Gastrocnemius medialis (tissue), 4 donors: ENCODE results near the gene CLDND2. TPM values are rescaled to one million over a fixed set of nuclear protein-coding genes. Genes with fewer than 3 reads are reported as not detected.

Source experiments
- ATAC-seq, 2 donors: fragments of 150-250 bp; one replicate each; pipeline ENCODE4 v1.9.1; 2016
- DNase-seq, 2 donors: peaks; one replicate each; pipeline ENCODE4 v3.0.0-alpha.2; 2019
- H3K27ac ChIP-seq, 4 donors: fragments of 200-600 bp; sonication (generic); 1 replicate in 1 of 4; 2 replicates in 3 of 4; pipeline ENCODE4 v1.5.1; 2016 to 2018; ENCODE audit warnings: mild to moderate bottlenecking in 2 of 4, moderate library complexity in 1 of 4
- H3K27me3 ChIP-seq, 3 donors: fragments of 200-600 bp; sonication (generic) in 2 of 3; 1 replicate in 1 of 3; 2 replicates in 2 of 3; pipeline versions ENCODE4 v1.5.1 to v1.6.0; 2016 to 2019; ENCODE audit warnings: mild to moderate bottlenecking in 1 of 3, moderate library complexity in 1 of 3
- H3K36me3 ChIP-seq, 2 donors: fragments of 200-600 bp; sonication (generic) in 1 of 2; one replicate each; pipeline ENCODE4 v1.5.1; 2017 to 2018
- H3K4me1 ChIP-seq, 2 donors: fragments of 200-600 bp; sonication (generic) in 1 of 2; one replicate each; pipeline ENCODE4 v1.5.1; 2016 to 2017; ENCODE audit warnings: mild to moderate bottlenecking in 2 of 2
- H3K4me3 ChIP-seq, 4 donors: fragments of 200-600 bp; sonication (generic) in 3 of 4; 1 replicate in 1 of 4; 2 replicates in 3 of 4; pipeline ENCODE4 v1.5.1; 2016 to 2019; ENCODE audit warnings: mild to moderate bottlenecking in 2 of 4
- H3K9me3 ChIP-seq, 3 donors: fragments of 200-600 bp; sonication (generic) in 2 of 3; 1 replicate in 1 of 3; 2 replicates in 2 of 3; pipeline ENCODE4 v1.5.1; 2016 to 2019
- POLR2A ChIP-seq, 2 donors: fragments of 450-650 bp; IDR thresholded peaks; one replicate each; pipeline ENCODE4 v1.6.1; 2017; ENCODE audit warnings: antibody characterized with exemption in 2 of 2, mild to moderate bottlenecking in 2 of 2, moderate library complexity in 2 of 2
- in situ Hi-C, 4 donors: fragments of 200-750 bp; cut with MboI; loops; one replicate each; pipeline versions ENCODE4 v1.15.0 to v1.8.0; 2017; ENCODE audit warnings: low sequenced_read_pairs in 4 of 4
- intact Hi-C: fragments of 100-400 bp; cut with DNase I; formaldehyde crosslinking; loops from one replicate; pipeline ENCODE4 v1.15.1; 2023; ENCODE audit warnings: low total_unique reads
- total RNA-seq, 4 donors: library from RNA; depleted of rRNA; stranded (reverse); fragments of >200 nt; gene quantifications; one replicate each; pipeline versions ENCODE4 v1.1.0 to v1.2.3, GENCODE V29; 2016
- TF ChIP-seq, protein P1 (sequence below), 5 experiments: fragments of 450-650 bp in 3 of 5; fragments of 200-600 bp in 2 of 5; sonication (generic) in 2 of 5; IDR thresholded peaks in 4 of 5; conservative IDR thresholded peaks in 1 of 5; 1 replicate in 4 of 5; 2 replicates in 1 of 5; pipeline ENCODE4 v1.5.1; 2016 to 2019; ENCODE audit warnings: antibody characterized with exemption in 5 of 5, mild to moderate bottlenecking in 3 of 5, moderate library complexity in 3 of 5

Gene CLDND2
- total RNA-seq, 4 donors from 2014 or later = not detected

- in situ Hi-C loops = loop anchor here in 1 of 4 donors (5.0 kb wide), 1 partner anchor 59 kb away; no protein-coding TSS in a partner anchor
- H3K4me3 ChIP-seq = no peak overlapping the region
Observed at GRCh38 chr19:51337861-51338562, 30.8 kb downstream of the CLDND2 start.

DNA sequence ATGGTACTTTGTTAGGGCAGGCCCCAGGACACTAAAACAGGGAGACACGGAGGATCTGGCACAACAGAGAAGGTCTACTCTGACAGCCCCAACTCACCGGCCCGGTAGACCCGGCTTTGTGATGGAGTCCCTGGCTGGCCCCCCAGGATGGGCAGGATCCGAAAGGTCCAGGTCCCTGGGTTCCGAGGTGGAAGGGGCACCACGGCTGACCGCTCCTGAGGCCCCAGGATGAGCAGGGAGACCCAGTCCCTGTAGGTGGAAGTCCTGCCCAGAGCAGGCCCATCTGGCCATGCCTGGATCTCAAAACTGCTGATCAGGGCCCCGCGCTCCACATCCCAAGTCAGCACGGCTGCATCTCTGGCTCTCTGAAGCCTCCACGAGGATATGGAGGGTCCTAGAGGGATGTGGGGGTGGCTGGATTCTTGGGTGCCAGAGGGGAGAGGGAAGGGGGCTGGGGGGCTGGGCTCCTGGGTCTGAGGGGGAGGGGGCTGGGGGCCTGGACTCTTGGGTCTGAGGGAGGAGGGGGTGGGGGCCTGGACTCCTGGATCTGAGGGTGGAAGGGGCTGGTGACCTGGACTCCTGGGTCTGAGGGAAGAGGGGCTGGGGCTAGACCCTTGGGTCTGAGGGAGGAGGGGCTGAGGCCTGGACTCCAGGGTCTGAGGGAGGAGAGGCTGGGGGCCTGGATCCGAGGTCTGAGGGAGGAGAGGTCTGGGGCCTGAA is 31.5 kb downstream of the CLDND2 start:
- Histone ChIP-seq H3K27me3 (peaks cover 0 to 9% (median 0%) of the 10 kb centered on the region in 3 donors), H3K9me3 (no peaks in the 10 kb centered on the region), H3K36me3 (no peaks in the 10 kb centered on the region), H3K4me3 (no peak overlapping the region), H3K4me1 (peaks cover 4 to 17% of the 10 kb centered on the region in 2 donors), H3K27ac (no peak overlapping the region)
- intact Hi-C loops = loop anchor here (5.0 kb wide), 1 partner anchor 235 kb away; the partner anchor contains the start of gene ZNF175
- in situ Hi-C loops = loop anchor here in 1 of 4 donors (5.0 kb wide), 1 partner anchor 60 kb away; no protein-coding TSS in a partner anchor
- ATAC-seq (no peak), DNase-seq (no peak)
- TF ChIP-seq, protein P1, sequence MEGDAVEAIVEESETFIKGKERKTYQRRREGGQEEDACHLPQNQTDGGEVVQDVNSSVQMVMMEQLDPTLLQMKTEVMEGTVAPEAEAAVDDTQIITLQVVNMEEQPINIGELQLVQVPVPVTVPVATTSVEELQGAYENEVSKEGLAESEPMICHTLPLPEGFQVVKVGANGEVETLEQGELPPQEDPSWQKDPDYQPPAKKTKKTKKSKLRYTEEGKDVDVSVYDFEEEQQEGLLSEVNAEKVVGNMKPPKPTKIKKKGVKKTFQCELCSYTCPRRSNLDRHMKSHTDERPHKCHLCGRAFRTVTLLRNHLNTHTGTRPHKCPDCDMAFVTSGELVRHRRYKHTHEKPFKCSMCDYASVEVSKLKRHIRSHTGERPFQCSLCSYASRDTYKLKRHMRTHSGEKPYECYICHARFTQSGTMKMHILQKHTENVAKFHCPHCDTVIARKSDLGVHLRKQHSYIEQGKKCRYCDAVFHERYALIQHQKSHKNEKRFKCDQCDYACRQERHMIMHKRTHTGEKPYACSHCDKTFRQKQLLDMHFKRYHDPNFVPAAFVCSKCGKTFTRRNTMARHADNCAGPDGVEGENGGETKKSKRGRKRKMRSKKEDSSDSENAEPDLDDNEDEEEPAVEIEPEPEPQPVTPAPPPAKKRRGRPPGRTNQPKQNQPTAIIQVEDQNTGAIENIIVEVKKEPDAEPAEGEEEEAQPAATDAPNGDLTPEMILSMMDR (IDR thresholded peaks at IDR 0.05 in 4 of 5, conservative IDR thresholded peaks at IDR 0.05 in 1 of 5) = no peak
- no peak for TF ChIP-seq POLR2A (IDR thresholded peaks at IDR 0.05)

More at GRCh38 chr19:51337861-51338562, 30.8 kb downstream of the CLDND2 start:
- DNase-seq (no peak), ATAC-seq (no peak)
- H3K4me1 ChIP-seq = peaks cover 4 to 17% of the 10 kb centered on the region in 2 donors
- H3K36me3 ChIP-seq = no peaks in the 10 kb centered on the region
- intact Hi-C loops = loop anchor here (1.0 to 5.0 kb wide), 2 partner anchors 100 to 234 kb away; partner anchors contain the start of gene ZNF175
- peaks cover 0 to 9% (median 0%) of the 10 kb centered on the region in 3 donors for H3K27me3 ChIP-seq
- no peak for TF ChIP-seq POLR2A (IDR thresholded peaks at IDR 0.05)
- no peak overlapping the region for H3K27ac ChIP-seq
- no peaks in the 10 kb centered on the region for H3K9me3 ChIP-seq

- peaks cover 0 to 5% of the 10 kb centered on the region in 2 donors for H3K4me1 ChIP-seq
- TF ChIP-seq POLR2A (IDR thresholded peaks at IDR 0.05) = no peak
- TF ChIP-seq, protein P1 (IDR thresholded peaks at IDR 0.05 in 4 of 5, conservative IDR thresholded peaks at IDR 0.05 in 1 of 5) = no peak
- no peaks in the 10 kb centered on the region for H3K36me3 ChIP-seq
- H3K27me3 ChIP-seq = peaks cover 2 to 7% (median 5%) of the 10 kb centered on the region in 3 donors
- no peak overlapping the region for H3K27ac ChIP-seq
- DNase-seq (no peak), ATAC-seq (no peak)
- intact Hi-C loops = no loop called here
- H3K4me3 ChIP-seq = no peak overlapping the region
- in situ Hi-C loops = no loop called here
- no peaks in the 10 kb centered on the region for H3K9me3 ChIP-seq
Observed at GRCh38 chr19:51333836-51334460, 34.9 kb downstream of the CLDND2 start.

- Histone ChIP-seq H3K27me3 (peaks cover 24 to 26% (median 26%) of the 10 kb centered on the region in 3 donors), H3K4me3 (no peak overlapping the region), H3K36me3 (no peaks in the 10 kb centered on the region), H3K27ac (no peak overlapping the region), H3K9me3 (no peaks in the 10 kb centered on the region), H3K4me1 (no peaks in the 10 kb centered on the region)
- ATAC-seq (no peak), DNase-seq (no peak)
- in situ Hi-C loops (no loop called here), intact Hi-C loops (no loop called here)
- TF ChIP-seq, protein P1 (IDR thresholded peaks at IDR 0.05 in 4 of 5, conservative IDR thresholded peaks at IDR 0.05 in 1 of 5) = no peak
- no peak for TF ChIP-seq POLR2A (IDR thresholded peaks at IDR 0.05)
Observed at GRCh38 chr19:51331716-51332115, 37.1 kb downstream of the CLDND2 start.
